Activated naive CD8-positive, alpha-beta T cell treated with anti-CD3 and anti-CD28 coated beads for 36 hours (primary cell): ENCODE results near the gene HCRT. TPM values are rescaled to one million over a fixed set of nuclear protein-coding genes. Genes with fewer than 3 reads are reported as not detected.
"Not testable (repeated sequence)": the region's sequence is repeated elsewhere in the genome, so short reads cannot be mapped to it uniquely, and the experiment has no call there.

Experiments
- DNase-seq: peaks from one replicate; pipeline ENCODE4 v3.0.0; 2021
- H3K27ac Mint-ChIP-seq: one replicate; pipeline ENCODE4 v1.8.0; 2022; ENCODE audit warnings: mild to moderate bottlenecking, moderate library complexity, mixed read lengths
- H3K27me3 Mint-ChIP-seq: one replicate; pipeline ENCODE4 v1.8.0; 2022; ENCODE audit warnings: mild to moderate bottlenecking, mixed read lengths
- H3K36me3 Mint-ChIP-seq: one replicate; pipeline ENCODE4 v1.8.0; 2021; ENCODE audit warnings: mild to moderate bottlenecking, mixed read lengths
- H3K4me1 Mint-ChIP-seq: one replicate; pipeline ENCODE4 v1.8.0; 2021; ENCODE audit warnings: mixed read lengths
- H3K4me3 Mint-ChIP-seq: one replicate; pipeline ENCODE4 v1.8.0; 2022; ENCODE audit warnings: mild to moderate bottlenecking, moderate library complexity, mixed read lengths
- H3K9me3 Mint-ChIP-seq: one replicate; pipeline ENCODE4 v1.8.0; 2022; ENCODE audit warnings: mixed read lengths
- total RNA-seq, 2 experiments: library from RNA; stranded (reverse); gene quantifications; one replicate each; pipeline ENCODE4 v1.2.3, GENCODE V29; 2021

Gene HCRT, protein sequence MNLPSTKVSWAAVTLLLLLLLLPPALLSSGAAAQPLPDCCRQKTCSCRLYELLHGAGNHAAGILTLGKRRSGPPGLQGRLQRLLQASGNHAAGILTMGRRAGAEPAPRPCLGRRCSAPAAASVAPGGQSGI
- total RNA-seq, result not detected

DNA sequence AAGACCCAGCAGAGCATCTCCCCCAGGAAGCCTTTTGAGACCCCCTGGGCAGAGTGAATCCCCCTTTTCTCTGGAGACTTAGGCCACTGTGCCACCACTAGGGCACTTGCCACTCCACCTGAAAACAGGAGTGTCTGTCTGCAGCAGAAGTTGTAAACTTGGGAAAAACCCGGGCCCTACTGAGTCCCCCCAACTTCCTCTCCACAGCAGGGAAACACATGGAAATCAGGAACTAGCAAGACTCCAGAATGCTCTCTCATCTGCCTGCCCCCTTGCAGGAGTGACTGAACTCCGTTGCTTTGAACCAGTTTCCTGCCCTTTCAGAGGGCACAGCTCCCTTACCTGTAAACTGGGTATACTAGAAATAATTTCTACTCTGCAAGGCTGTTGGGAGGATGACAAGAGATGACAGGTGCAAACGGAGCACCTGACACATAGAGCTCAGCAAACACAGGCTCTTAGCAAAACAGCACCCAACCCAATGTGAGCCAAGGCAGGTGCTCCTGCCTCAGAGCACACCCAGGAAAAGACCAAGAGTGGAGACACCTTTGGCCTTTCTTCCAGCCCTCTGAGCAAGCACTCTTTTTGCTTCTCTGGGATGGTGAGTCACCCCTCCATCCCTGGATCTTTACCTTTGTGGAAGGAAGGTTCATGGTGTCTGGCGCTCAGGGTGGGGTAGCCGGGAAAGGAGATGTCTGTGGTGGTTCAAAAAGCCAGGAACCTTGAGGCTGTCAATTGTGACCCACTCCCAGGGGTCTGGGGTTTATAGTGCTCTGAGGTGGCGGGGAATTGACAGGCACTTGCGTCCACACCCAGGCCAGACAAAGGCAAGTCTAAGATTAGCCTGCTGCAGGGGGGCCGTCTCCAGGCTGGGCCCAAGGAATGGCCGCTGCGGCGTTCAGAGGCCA lies at the start of gene HCRT:
Gene HCRT (minus strand): TSS at position 740 of the 908 bp plus-strand sequence. CDS start 87 bp downstream, at position 653.
- DNase-seq, result no peak
- peak within 1 kb of the TSS; percentile 79 for H3K27ac Mint-ChIP-seq
- H3K9me3 Mint-ChIP-seq, result no peaks in the 10 kb centered on the region
- no peaks in the 10 kb centered on the region for H3K36me3 Mint-ChIP-seq
- peaks cover 29% of the 10 kb centered on the region for H3K27me3 Mint-ChIP-seq
- H3K4me3 Mint-ChIP-seq, result peak within 1 kb of the TSS; percentile 64
- H3K4me1 Mint-ChIP-seq, result peaks cover 23% of the 10 kb centered on the region

DNA sequence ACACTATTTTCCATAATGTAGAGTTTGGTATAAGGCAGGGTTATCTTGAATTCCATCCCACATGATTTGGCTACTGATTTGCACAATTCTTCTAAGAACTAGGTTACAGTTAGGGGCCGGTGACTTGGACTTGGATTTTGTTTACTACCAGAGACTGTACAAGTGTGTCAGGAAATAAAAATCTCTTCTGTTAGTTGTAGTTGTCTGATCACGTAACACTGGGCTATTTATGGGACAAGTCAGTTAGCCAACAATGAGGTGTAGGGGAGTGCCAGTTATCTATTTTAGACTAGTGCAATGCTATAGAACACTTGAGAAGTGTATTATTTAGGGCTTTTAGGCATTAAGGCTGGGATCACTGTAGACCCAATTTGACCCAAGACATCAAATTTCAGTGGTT lies 48.7 kb upstream of the HCRT start:
- peaks cover 2% of the 10 kb centered on the region for H3K36me3 Mint-ChIP-seq
- H3K27me3 Mint-ChIP-seq, result no peaks in the 10 kb centered on the region
- DNase-seq, result no peak
- H3K27ac Mint-ChIP-seq, result peak overlapping the region; percentile 23
- no peaks in the 10 kb centered on the region for H3K9me3 Mint-ChIP-seq
- H3K4me3 Mint-ChIP-seq, result no peak overlapping the region
- peaks cover 21% of the 10 kb centered on the region for H3K4me1 Mint-ChIP-seq

DNA sequence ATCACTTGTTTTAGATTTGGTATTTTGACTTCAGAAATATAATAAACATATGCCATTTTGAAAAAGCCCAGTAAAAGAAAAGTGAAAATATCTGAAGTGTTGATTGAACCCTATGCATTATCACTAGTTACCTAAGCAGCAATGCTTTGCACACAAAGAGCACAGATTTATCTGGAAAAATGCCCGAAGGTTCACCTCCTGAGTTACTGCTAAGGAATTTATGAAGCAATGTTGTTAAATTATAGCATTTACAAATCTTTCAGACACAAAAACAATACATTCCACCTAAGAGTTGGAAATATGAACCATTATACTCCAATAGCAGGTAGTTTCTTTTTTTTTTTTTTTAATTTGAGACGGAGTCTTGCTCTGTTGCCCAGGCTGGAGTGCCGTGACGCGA lies 47.9 kb upstream of the HCRT start:
- H3K4me3 Mint-ChIP-seq, result no peak overlapping the region
- DNase-seq, result no peak
- no peaks in the 10 kb centered on the region for H3K9me3 Mint-ChIP-seq
- peaks cover 24% of the 10 kb centered on the region for H3K4me1 Mint-ChIP-seq
- peaks cover 2% of the 10 kb centered on the region for H3K36me3 Mint-ChIP-seq
- H3K27me3 Mint-ChIP-seq, result no peaks in the 10 kb centered on the region
- no peak overlapping the region for H3K27ac Mint-ChIP-seq

DNA sequence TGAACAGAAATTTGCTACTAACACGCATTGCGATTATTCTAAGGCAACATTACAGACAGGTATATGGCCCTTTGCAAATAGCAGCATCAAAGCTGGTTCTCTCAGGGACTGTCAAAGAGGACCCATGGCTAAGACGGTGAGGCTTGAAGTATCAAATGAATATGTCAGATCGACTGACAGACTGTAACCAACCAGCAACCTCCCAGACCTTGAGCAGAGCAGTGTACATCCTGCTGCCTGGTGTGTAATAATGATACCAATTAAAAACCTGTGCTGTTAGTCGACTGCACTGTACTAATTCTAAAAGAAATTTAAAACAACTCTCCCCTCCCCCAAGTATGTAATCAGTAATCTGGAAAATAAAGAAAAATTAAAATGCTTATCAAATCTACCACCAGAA lies 45.0 kb upstream of the HCRT start:
- no peaks in the 10 kb centered on the region for H3K27me3 Mint-ChIP-seq
- H3K4me1 Mint-ChIP-seq, result peaks cover 22% of the 10 kb centered on the region
- H3K27ac Mint-ChIP-seq, result no peak overlapping the region
- peaks cover 5% of the 10 kb centered on the region for H3K36me3 Mint-ChIP-seq
- H3K9me3 Mint-ChIP-seq, result no peaks in the 10 kb centered on the region
- no peak overlapping the region for H3K4me3 Mint-ChIP-seq
- no peak for DNase-seq

DNA sequence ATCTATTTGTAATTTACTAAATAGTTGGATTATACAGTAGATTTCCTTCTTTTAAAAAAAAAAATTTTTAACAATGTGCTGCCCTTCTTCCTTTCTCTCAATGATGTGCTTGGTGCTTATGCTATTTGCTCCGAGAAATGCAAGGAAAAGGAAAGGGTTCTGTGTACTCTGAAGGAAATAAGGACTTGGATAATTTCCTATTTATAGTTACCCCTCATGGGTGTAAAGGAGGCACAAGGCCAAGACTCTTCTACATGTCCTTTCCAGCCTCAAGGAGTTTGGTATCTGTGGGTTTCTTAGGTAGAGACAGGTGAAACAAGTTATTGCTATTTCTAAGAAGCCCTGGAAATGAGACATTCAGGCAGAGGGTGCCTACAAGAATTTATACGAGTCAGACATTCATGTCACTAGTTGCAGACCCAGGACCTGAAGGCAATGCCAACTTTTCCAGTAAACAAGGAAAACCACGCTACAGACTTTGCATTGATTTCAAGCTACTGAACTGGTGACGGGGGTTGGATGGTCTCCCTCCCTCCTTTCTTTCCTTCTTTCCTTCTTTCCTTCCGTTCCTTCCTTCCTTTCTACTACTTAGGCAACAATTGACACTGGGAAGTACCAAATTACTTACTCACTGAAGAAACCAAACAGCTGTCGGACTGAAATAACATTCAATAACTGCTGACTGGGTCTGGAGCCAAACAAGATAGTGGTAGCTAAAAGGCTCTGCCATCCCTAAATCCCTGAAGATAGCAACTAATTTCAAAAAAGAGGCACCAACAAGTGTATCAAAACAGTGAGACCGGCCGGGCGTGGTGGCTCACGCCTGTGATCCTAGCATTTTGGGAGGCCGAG lies 42.8 kb upstream of the HCRT start:
- Mint-ChIP-seq H3K36me3 (peaks cover 6% of the 10 kb centered on the region), H3K4me3 (no peak overlapping the region), H3K27me3 (no peaks in the 10 kb centered on the region), H3K4me1 (peaks cover 10% of the 10 kb centered on the region), H3K27ac (peak overlapping the region; percentile 5), H3K9me3 (no peaks in the 10 kb centered on the region)
- DNase-seq, result no peak

DNA sequence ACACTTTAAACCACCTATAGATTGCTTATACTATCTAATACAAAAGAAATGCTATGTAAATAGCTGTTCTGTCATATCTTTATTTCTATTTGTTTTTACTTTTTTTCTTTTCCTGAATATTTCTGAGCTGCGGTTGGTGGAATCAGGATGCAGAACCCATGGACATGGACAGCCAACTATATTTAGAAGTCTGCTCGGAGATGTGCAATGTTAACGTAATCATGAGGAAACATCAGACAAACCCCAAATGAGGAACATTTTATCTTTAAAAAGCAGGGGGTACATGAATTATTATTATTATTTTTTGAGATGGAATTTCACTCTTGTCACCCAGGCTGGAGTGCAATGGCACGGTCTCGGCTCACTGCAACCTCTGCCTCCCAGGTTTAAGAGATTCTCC lies 40.4 kb upstream of the HCRT start:
- no peak for DNase-seq
- H3K4me3 Mint-ChIP-seq, result no peak overlapping the region
- H3K27ac Mint-ChIP-seq, result no peak overlapping the region
- no peaks in the 10 kb centered on the region for H3K9me3 Mint-ChIP-seq
- peaks cover 12% of the 10 kb centered on the region for H3K36me3 Mint-ChIP-seq
- H3K27me3 Mint-ChIP-seq, result no peaks in the 10 kb centered on the region
- H3K4me1 Mint-ChIP-seq, result peaks cover 10% of the 10 kb centered on the region

DNA sequence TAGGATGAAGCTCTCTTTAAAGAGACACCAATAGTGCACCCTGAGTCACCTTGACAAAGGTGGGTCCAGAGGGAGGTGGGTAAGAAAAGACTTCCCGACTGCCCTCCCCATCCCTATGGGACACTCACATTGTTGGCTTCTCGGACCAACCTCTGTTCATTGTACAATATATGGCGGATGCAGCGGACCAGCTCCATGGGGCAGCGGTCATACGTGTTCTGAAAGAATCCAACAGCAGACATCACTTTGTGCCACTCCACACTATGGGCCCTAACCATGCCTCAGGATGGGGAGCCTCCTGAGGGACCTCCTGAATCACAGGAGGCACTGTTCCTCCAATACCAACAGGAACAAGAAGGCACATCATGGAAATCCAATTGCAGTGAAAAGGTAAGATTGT lies 39.4 kb upstream of the HCRT start:
- no peak for DNase-seq
- peaks cover 12% of the 10 kb centered on the region for H3K36me3 Mint-ChIP-seq
- H3K27ac Mint-ChIP-seq, result no peak overlapping the region
- H3K4me3 Mint-ChIP-seq, result no peak overlapping the region
- H3K4me1 Mint-ChIP-seq, result peaks cover 3% of the 10 kb centered on the region
- H3K9me3 Mint-ChIP-seq, result no peaks in the 10 kb centered on the region
- H3K27me3 Mint-ChIP-seq, result no peaks in the 10 kb centered on the region

DNA sequence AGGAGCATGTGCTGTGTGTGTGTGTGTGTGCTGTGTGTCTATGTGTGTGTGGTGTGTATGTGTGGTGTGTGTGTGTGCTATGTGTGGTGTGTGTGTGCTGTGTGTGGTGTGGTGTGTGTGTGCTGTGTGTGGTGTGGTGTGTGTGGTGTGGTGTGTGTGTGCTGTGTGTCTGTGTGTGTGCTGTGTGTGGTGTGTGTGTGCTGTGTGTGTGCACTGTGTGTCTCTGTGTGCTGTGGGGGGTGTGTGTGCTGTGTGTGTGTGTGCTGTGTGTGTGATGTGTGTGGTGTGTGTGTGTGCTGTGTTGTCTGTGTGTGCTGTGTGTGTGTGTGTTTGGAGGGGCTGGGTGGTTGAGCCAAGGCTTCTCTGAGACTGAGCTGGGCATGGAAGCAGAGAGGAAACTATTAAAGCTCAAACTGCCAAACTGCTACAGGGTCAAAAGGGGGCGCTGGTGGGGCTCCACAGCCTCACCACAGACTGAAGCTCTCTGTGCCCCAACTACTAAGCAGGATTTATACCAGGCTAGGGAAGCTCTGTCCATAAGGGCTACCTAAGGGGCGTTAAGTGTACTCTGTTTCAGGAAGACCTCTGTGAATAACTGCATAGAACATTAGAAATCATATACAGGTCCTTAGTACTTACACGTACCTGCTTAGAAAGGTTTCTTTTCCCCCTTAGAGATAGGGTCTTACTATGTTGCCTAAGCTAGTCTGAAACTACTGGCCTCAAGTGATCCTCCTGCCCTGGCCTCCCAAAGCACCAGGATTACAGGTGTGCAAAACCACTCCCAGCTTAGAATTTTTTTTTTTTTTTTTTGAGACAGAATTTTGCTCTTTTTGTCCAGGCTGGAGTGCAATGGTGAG lies 36.9 kb upstream of the HCRT start:
- Mint-ChIP-seq H3K4me3 (no peak overlapping the region), H3K9me3 (no peaks in the 10 kb centered on the region)

DNA sequence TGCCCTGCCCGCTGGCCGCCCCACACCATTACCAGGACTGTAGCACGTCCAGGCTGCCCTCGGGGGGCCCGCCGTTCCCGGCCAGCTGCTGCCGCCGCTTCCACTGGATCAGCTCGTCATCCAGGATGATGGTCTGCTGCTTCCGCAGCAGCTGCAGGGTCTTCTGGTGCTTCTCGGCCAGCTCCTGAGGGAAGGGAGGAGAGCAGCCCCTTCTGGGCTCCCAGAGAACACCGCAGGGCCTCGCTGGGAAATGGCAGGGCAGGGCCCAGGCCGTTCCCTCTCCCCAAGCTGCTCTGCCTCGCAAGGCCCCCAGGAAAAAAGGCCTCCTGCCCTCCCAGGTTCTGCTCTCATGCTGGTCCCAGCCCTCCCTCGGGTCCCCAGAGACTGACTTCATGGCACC lies 34.0 kb upstream of the HCRT start:
- not testable (repeated sequence) for H3K36me3 Mint-ChIP-seq, H3K4me3 Mint-ChIP-seq, H3K27me3 Mint-ChIP-seq, H3K9me3 Mint-ChIP-seq, H3K4me1 Mint-ChIP-seq, DNase-seq, H3K27ac Mint-ChIP-seq

More for the DNA sequence above, 36.9 kb upstream of the HCRT start:
- H3K4me1 Mint-ChIP-seq, result no peaks in the 10 kb centered on the region
- H3K36me3 Mint-ChIP-seq, result peaks cover 14% of the 10 kb centered on the region
- H3K27ac Mint-ChIP-seq, result peak overlapping the region; percentile 8
- peak; percentile 44 for DNase-seq
- H3K27me3 Mint-ChIP-seq, result no peaks in the 10 kb centered on the region

DNA sequence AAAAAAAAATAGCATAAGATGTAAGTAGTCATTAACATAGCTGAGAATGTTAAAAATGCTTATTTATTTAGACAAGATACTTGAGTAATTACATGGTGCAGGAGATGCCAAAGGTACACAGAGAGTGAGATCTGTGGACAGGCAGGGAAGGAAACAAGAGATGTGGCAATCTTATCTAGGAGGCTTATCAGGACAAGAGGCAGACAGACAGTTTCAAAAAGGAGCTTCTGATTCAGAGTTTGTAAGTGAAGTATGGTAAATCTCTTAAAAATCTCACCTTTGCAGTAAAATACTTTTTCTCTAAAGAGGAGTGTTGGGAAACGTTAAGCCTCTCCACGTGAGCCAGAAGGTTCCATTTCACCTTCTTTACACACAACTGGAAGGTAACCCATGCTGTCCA lies 28.9 kb upstream of the HCRT start:
- DNase-seq, result no peak
- no peaks in the 10 kb centered on the region for H3K4me1 Mint-ChIP-seq
- H3K9me3 Mint-ChIP-seq, result no peaks in the 10 kb centered on the region
- H3K4me3 Mint-ChIP-seq, result no peak overlapping the region
- H3K27me3 Mint-ChIP-seq, result no peaks in the 10 kb centered on the region
- peaks cover 6% of the 10 kb centered on the region for H3K36me3 Mint-ChIP-seq
- H3K27ac Mint-ChIP-seq, result no peak overlapping the region

DNA sequence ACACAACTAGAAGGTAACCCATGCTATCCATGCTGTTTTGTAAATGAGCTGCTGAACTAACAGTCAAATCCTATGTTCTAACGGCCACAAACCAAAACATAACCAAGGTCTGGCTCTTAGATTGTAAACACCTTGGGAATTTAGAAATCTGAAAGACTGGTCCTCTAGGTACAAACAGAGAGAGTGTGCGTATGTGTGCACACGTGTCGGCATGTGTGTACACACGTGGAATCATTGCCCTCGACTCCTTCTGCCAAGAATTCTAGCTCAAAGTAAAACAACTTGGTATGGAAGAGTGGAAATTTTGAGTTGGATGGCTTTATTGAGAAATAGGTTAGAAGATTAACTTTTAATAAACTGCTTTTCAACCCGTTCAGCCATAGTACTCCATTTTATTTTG lies 27.1 kb upstream of the HCRT start:
- H3K4me3 Mint-ChIP-seq, result no peak overlapping the region
- H3K27ac Mint-ChIP-seq, result no peak overlapping the region
- DNase-seq, result no peak
- no peaks in the 10 kb centered on the region for H3K4me1 Mint-ChIP-seq
- H3K27me3 Mint-ChIP-seq, result no peaks in the 10 kb centered on the region
- H3K9me3 Mint-ChIP-seq, result no peaks in the 10 kb centered on the region
- peaks cover 7% of the 10 kb centered on the region for H3K36me3 Mint-ChIP-seq

DNA sequence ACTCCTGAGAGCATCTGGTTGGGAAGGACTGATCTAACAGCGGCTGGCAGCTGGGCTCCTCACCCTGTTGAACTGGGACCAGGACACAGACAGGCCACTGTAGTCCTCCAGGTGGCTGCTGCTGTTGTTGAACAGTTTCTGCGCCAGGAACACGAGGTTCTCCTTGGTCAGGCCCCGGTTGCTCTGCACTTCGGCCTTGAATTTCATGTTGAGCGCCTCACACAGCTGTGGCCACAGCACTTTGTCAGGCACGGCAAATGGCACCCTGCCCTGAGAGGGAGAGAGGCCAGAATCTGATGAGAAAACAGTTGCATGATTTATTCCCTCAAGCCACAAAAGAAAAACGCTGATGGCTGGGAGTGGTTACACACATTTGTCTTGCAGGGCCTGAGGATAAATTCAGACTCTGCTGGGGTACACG lies 26.7 kb upstream of the HCRT start:
- H3K9me3 Mint-ChIP-seq, DNase-seq, H3K27ac Mint-ChIP-seq, H3K36me3 Mint-ChIP-seq, H3K4me1 Mint-ChIP-seq, H3K4me3 Mint-ChIP-seq, H3K27me3 Mint-ChIP-seq: not testable (repeated sequence)

DNA sequence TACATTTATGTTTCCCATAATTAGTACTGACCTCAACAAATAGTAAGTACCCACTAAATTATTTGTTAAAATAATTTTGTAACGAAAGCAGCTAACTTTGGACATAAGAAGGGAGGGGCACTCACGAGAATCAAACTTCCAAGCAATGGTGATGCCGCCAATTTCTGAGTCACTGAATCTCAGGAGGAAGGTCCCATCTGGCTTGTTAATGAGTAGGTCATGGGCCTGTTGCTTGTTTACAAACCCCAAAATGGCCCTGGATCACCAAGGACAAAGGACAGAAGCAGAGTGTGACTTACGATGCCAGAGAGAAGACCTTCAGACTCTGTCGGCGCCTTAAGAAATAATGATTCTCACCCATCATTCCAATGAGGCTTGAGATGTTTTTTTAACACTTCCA lies 24.8 kb upstream of the HCRT start:
- Mint-ChIP-seq H3K9me3 (no peaks in the 10 kb centered on the region), H3K36me3 (peaks cover 9% of the 10 kb centered on the region), H3K4me1 (peaks cover 2% of the 10 kb centered on the region), H3K27ac (no peak overlapping the region), H3K27me3 (no peaks in the 10 kb centered on the region), H3K4me3 (no peak overlapping the region)
- no peak for DNase-seq

DNA sequence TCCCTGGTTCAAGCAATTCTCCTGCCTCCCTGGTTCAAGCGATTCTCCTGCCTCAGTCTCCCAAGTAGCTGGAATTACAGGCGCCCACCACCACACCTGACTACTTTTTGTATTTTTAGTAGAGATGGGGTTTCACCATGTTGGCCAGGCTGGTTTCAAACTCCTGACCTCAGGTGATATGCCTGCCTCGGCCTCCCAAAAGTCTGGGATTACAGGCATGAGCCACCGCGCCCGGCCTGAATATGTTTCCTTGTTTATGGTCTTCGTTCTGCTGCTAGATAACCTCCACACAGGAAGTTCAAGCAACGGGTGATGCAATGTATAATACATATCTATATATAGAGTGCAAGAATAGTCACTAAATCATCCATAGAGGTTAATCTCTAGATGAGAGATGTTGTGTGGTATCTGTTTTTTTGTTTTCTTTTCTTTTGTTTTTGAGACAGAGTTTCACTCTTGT lies 20.9 kb upstream of the HCRT start:
- not testable (repeated sequence) for H3K4me3 Mint-ChIP-seq, H3K27me3 Mint-ChIP-seq, H3K4me1 Mint-ChIP-seq, DNase-seq, H3K9me3 Mint-ChIP-seq
- H3K36me3 Mint-ChIP-seq, result peaks cover 13% of the 10 kb centered on the region
- peak overlapping the region; percentile 8 for H3K27ac Mint-ChIP-seq
